HepG2 (cell line): ENCODE data around the gene ALOX15. TPM values are rescaled to one million over a fixed set of nuclear protein-coding genes. Genes with fewer than 3 reads are reported as not detected.

Experiments
- ATAC-seq: fragments of 200-7000 bp; cut with Tn5 transposase; 3 replicates; pipeline ENCODE4 v1.9.1; 2020; ENCODE audit warnings: mild to moderate bottlenecking, moderate library complexity
- BruUV-seq: library from RNA; stranded (reverse); fragments of 400-500 nt; replicated peaks from 2 replicates; lab custom pipeline; 2021; lab: Mats Ljungman, UMichigan
- CTCF ChIA-PET: fragments of 300-600 bp; formaldehyde crosslinking; extraction: SDS; loops from one replicate; lab custom pipeline; 2021; ENCODE audit warnings: low total read pairs, inconsistent platforms, low intra/inter-chr PET ratio; lab: Yijun Ruan, JAX
- POLR2A ChIA-PET: fragments of 350-600 bp; sonication (Branson Sonifier 250); formaldehyde crosslinking; loops from one replicate; lab custom pipeline; 2020; ENCODE audit warnings: antibody characterized with exemption, inconsistent platforms; lab: Yijun Ruan, JAX
- DNase-seq: peaks from one replicate; pipeline ENCODE4 v3.0.0-alpha.2; 2015; ENCODE audit warnings: low spot score
- FAIRE-seq: peaks from 3 replicates; lab custom pipeline; 2011; peaks lifted over from hg19 to GRCh38; lab: Jason Lieb, UNC
- H2AFZ ChIP-seq: one replicate; pipeline ENCODE4 v1.6.1; 2011; ENCODE audit warnings: low read length, inconsistent platforms
- H3K27ac ChIP-seq: fragments of 300-600 bp; 3 replicates; pipeline ENCODE4 v1.8.0; 2011; ENCODE audit warnings: mixed run types, mild to moderate bottlenecking, mixed read lengths, low read length, inconsistent platforms; ENCODE audit not compliant: insufficient read depth; ENCODE audit errors: extremely low read length
- H3K27me3 ChIP-seq, 2 experiments: fragments of 200-600 bp in 1 of 2; 2 replicates in 1 of 2; 3 replicates in 1 of 2; pipeline versions ENCODE4 v1.6.0 to v1.8.0; 2011; ENCODE audit warnings: low read length in 2 of 2, mild to moderate bottlenecking in 2 of 2, moderate library complexity in 2 of 2, inconsistent platforms in 1 of 2; ENCODE audit not compliant: insufficient read depth in 2 of 2, control insufficient read depth in 1 of 2
- H3K36me3 ChIP-seq, 2 experiments: fragments of 200-600 bp in 1 of 2; replicated peaks in 1 of 2; 2 replicates in 1 of 2; 3 replicates in 1 of 2; pipeline versions ENCODE4 v1.5.1 to v1.8.0; 2011; ENCODE audit warnings: low read length in 2 of 2, inconsistent platforms in 1 of 2; ENCODE audit not compliant: insufficient read depth in 2 of 2, control insufficient read depth in 1 of 2
- H3K4me1 ChIP-seq: 2 replicates; pipeline ENCODE4 v1.5.1; 2012; ENCODE audit warnings: low read length, inconsistent platforms; ENCODE audit not compliant: insufficient read depth
- H3K4me2 ChIP-seq: 2 replicates; pipeline ENCODE4 v1.6.0; 2011; ENCODE audit warnings: low read depth, low read length, inconsistent platforms
- H3K4me3 ChIP-seq, 3 experiments: fragments of 200-600 bp in 1 of 3; sonication (generic), shearing (Covaris generic) in 1 of 3; replicated peaks in 1 of 3; 2 replicates each; pipeline ENCODE4 v1.5.1; 2011 to 2016; ENCODE audit warnings: low read length in 3 of 3, inconsistent platforms in 2 of 3, low read depth in 2 of 3, mild to moderate bottlenecking in 2 of 3, control low read depth in 1 of 3, mixed read lengths in 1 of 3; ENCODE audit not compliant: insufficient read depth in 1 of 3
- H3K79me2 ChIP-seq: one replicate; pipeline ENCODE4 v1.6.1; 2011; ENCODE audit warnings: low read length, inconsistent platforms; ENCODE audit not compliant: insufficient read depth
- H3K9ac ChIP-seq: 2 replicates; pipeline ENCODE4 v1.6.0; 2011; ENCODE audit warnings: mild to moderate bottlenecking, low read depth, low read length, inconsistent platforms; ENCODE audit not compliant: insufficient read depth
- H3K9me3 ChIP-seq: 2 replicates; pipeline ENCODE4 v1.5.1; 2012; ENCODE audit warnings: mild to moderate bottlenecking, low read length
- H4K20me1 ChIP-seq: 2 replicates; pipeline ENCODE4 v1.6.0; 2011; ENCODE audit warnings: inconsistent platforms, mild to moderate bottlenecking, low read length, moderate library complexity; ENCODE audit not compliant: insufficient read depth
- KMT2A ChIP-seq: sonication (generic); formaldehyde crosslinking; IDR thresholded peaks from 2 replicates; pipeline ENCODE4 v1.4.0; 2020; ENCODE audit warnings: missing genetic modification reagents
- NFKBIZ ChIP-seq: IDR thresholded peaks from 2 replicates; pipeline ENCODE4 v1.6.1; 2018; ENCODE audit warnings: missing genetic modification reagents, missing compliant biosample characterization
- PPARG ChIP-seq: conservative IDR thresholded peaks from 2 replicates; pipeline ENCODE4 v1.6.1; 2016; ENCODE audit warnings: missing biosample characterization, missing genetic modification reagents
- RELA ChIP-seq: sonication (generic); formaldehyde crosslinking; IDR thresholded peaks from 2 replicates; pipeline ENCODE4 v1.4.0; 2020; ENCODE audit warnings: missing genetic modification reagents
- RFX1 ChIP-seq: fragments of 450-650 bp; IDR thresholded peaks from 2 replicates; pipeline ENCODE4 v1.6.1; 2017
- ZKSCAN5 ChIP-seq: sonication (generic); formaldehyde crosslinking; IDR thresholded peaks from 2 replicates; pipeline ENCODE4 v1.5.1; 2020; ENCODE audit warnings: mild to moderate bottlenecking, missing genetic modification reagents
- ZNF350 ChIP-seq: sonication (generic); formaldehyde crosslinking; IDR thresholded peaks from 2 replicates; pipeline ENCODE4 v1.4.0; 2020; ENCODE audit warnings: mild to moderate bottlenecking, low read depth, missing genetic modification reagents, borderline replicate concordance
- ZNF589 ChIP-seq: sonication (generic); formaldehyde crosslinking; conservative IDR thresholded peaks from 2 replicates; pipeline ENCODE4 v1.8.0; 2022; ENCODE audit warnings: mild to moderate bottlenecking, moderate library complexity, missing genetic modification reagents
- ZNF598 ChIP-seq: sonication (generic); formaldehyde crosslinking; IDR thresholded peaks from 2 replicates; pipeline ENCODE4 v1.5.1; 2020; ENCODE audit warnings: mild to moderate bottlenecking, missing genetic modification reagents, borderline replicate concordance
- ZNF777 ChIP-seq: sonication (generic); formaldehyde crosslinking; IDR thresholded peaks from 2 replicates; pipeline ENCODE4 v1.4.0; 2020; ENCODE audit warnings: missing genetic modification reagents
- ZNF782 ChIP-seq: sonication (generic); formaldehyde crosslinking; IDR thresholded peaks from 2 replicates; pipeline ENCODE4 v1.4.0; 2020; ENCODE audit warnings: missing genetic modification reagents, mild to moderate bottlenecking, borderline replicate concordance
- WGBS: methylation state at CpG from one replicate; pipeline ENCODE4 v1.1.6; 2017; ENCODE audit warnings: low lambda C conversion rate; 5-methylcytosine and 5-hydroxymethylcytosine counted together
- in situ Hi-C: cut with HindIII; loops from 2 replicates; pipeline ENCODE4 v1.10.0; 2017; ENCODE audit warnings: low pct_unique_long_range_greater_than_20kb; ENCODE audit not compliant: extremely low pct_ligation_motif_present
- intact Hi-C: fragments of 100-400 bp; cut with micrococcal nuclease; formaldehyde crosslinking; loops from one replicate; pipeline ENCODE4 v1.10.0; 2022; ENCODE audit not compliant: unreplicated experiment
- polyA plus RNA-seq, 8 experiments: library from polyadenylated mRNA; depleted of rRNA in 3 of 8; stranded (reverse) in 7 of 8; unstranded in 1 of 8; fragments of >200 nt; fragmentation: Illumina TruSeq in 4 of 8; extraction: Trizol in 4 of 8; gene quantifications; 2 replicates each; pipeline versions ENCODE4 v1.2.1 to v1.2.3, GENCODE V29; 2011 to 2016; ENCODE audit warnings: low read depth in 4 of 8, missing spikeins in 1 of 8, mixed read lengths in 1 of 8; ENCODE audit not compliant: insufficient read depth in 1 of 8
- total RNA-seq, 5 experiments: library from RNA; depleted of rRNA; stranded (reverse); fragments of >200 nt; fragmentation: Illumina TruSeq; extraction: Trizol; gene quantifications; 2 replicates each; pipeline ENCODE4 v1.2.3, GENCODE V29; 2016; ENCODE audit warnings: low read depth in 1 of 5
- TF ChIP-seq, protein P1 (sequence below): sonication (generic); formaldehyde crosslinking; IDR thresholded peaks from 2 replicates; pipeline ENCODE4 v1.4.0; 2020; ENCODE audit warnings: mild to moderate bottlenecking, missing genetic modification reagents
- TF ChIP-seq, protein P2 (sequence below): sonication (generic); formaldehyde crosslinking; IDR thresholded peaks from 2 replicates; pipeline ENCODE4 v1.4.0; 2020; ENCODE audit warnings: missing genetic modification reagents, borderline replicate concordance
- TF ChIP-seq, protein P3 (sequence below): IDR thresholded peaks from 2 replicates; pipeline ENCODE4 v1.6.1; 2016; ENCODE audit warnings: missing genetic modification reagents, missing compliant biosample characterization
- TF ChIP-seq, protein P4 (sequence below): IDR thresholded peaks from 2 replicates; pipeline ENCODE4 v1.6.1; 2016; ENCODE audit warnings: low read depth
- TF ChIP-seq, protein P5 (sequence below): sonication (generic); formaldehyde crosslinking; IDR thresholded peaks from 2 replicates; pipeline ENCODE4 v1.8.0; 2022; ENCODE audit warnings: mild to moderate bottlenecking, missing genetic modification reagents; ENCODE audit not compliant: insufficient replicate concordance

ALOX15 gene
- total and polyA plus RNA-seq, 2 of the 13 experiments (the other 11 are each of a cell fraction or from before 2014, with no cell fraction given): 0.04 TPM; not detected in 1

DNA sequence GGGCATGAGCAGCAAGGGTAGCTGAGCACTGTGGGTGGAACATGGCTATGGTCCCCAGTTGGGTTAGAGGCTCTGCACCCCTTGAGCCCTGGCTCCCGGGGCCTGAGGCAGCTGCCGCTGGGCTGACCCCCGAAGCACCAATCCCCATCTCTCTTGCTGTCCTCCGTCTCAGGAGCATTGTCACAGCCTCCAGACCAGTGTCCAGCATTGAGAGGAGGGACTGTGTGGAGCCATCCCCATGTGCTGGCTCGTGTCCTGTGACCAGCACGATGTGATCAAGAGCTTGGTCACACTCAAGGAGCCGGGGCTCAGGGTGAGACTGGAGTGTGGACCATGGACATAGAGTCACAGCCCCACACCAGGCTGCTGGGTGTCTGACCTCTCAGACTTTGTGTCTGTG is 54.3 kb downstream of the ALOX15 start:
- Histone ChIP-seq H3K4me3 (no peak overlapping the region), H3K27me3 (peaks cover 0 to 32% of the 10 kb centered on the region in 2 experiments; a peak in 4 of 5 replicates), H2AFZ (no peak overlapping the region), H3K27ac (no peak overlapping the region), H3K9ac (no peak overlapping the region), H3K36me3 (no peaks in the 10 kb centered on the region), H3K4me1 (peaks cover 36% of the 10 kb centered on the region), H3K9me3 (no peaks in the 10 kb centered on the region), H3K79me2 (no peaks in the 10 kb centered on the region), H3K4me2 (no peak overlapping the region), H4K20me1 (no peaks in the 10 kb centered on the region)
- ChIA-PET CTCF (no interaction called here), POLR2A (no interaction called here)
- in situ Hi-C loops: no loop called here
- intact Hi-C loops: no loop called here
- ATAC-seq (no peak), FAIRE-seq (no peak), DNase-seq (no peak)
- 67% methylated on average over 3 of the region's 7 CpGs for WGBS
- BruUV-seq: no TSS peak
- TF ChIP-seq ZNF777 (CRISPR knock-in tag) (no peak), RFX1 (no peak), ZKSCAN5 (CRISPR knock-in tag) (no peak), ZNF589 (CRISPR knock-in tag) (no peak), ZNF782 (no peak), ZNF350 (no peak), ZNF598 (no peak), KMT2A (CRISPR knock-in tag) (no peak), NFKBIZ (no peak), RELA (CRISPR knock-in tag) (no peak), PPARG (no peak)
- TF ChIP-seq, protein P1, sequence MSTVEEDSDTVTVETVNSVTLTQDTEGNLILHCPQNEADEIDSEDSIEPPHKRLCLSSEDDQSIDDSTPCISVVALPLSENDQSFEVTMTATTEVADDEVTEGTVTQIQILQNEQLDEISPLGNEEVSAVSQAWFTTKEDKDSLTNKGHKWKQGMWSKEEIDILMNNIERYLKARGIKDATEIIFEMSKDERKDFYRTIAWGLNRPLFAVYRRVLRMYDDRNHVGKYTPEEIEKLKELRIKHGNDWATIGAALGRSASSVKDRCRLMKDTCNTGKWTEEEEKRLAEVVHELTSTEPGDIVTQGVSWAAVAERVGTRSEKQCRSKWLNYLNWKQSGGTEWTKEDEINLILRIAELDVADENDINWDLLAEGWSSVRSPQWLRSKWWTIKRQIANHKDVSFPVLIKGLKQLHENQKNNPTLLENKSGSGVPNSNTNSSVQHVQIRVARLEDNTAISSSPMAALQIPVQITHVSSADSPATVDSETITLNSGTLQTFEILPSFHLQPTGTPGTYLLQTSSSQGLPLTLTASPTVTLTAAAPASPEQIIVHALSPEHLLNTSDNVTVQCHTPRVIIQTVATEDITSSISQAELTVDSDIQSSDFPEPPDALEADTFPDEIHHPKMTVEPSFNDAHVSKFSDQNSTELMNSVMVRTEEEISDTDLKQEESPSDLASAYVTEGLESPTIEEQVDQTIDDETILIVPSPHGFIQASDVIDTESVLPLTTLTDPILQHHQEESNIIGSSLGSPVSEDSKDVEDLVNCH (CRISPR knock-in tag): no peak
- TF ChIP-seq, protein P2, sequence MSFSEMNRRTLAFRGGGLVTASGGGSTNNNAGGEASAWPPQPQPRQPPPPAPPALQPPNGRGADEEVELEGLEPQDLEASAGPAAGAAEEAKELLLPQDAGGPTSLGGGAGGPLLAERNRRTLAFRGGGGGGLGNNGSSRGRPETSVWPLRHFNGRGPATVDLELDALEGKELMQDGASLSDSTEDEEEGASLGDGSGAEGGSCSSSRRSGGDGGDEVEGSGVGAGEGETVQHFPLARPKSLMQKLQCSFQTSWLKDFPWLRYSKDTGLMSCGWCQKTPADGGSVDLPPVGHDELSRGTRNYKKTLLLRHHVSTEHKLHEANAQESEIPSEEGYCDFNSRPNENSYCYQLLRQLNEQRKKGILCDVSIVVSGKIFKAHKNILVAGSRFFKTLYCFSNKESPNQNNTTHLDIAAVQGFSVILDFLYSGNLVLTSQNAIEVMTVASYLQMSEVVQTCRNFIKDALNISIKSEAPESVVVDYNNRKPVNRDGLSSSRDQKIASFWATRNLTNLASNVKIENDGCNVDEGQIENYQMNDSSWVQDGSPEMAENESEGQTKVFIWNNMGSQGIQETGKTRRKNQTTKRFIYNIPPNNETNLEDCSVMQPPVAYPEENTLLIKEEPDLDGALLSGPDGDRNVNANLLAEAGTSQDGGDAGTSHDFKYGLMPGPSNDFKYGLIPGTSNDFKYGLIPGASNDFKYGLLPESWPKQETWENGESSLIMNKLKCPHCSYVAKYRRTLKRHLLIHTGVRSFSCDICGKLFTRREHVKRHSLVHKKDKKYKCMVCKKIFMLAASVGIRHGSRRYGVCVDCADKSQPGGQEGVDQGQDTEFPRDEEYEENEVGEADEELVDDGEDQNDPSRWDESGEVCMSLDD (CRISPR knock-in tag): no peak
- TF ChIP-seq, protein P3, sequence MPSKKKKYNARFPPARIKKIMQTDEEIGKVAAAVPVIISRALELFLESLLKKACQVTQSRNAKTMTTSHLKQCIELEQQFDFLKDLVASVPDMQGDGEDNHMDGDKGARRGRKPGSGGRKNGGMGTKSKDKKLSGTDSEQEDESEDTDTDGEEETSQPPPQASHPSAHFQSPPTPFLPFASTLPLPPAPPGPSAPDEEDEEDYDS (CRISPR knock-in tag): no peak
- TF ChIP-seq, protein P4, sequence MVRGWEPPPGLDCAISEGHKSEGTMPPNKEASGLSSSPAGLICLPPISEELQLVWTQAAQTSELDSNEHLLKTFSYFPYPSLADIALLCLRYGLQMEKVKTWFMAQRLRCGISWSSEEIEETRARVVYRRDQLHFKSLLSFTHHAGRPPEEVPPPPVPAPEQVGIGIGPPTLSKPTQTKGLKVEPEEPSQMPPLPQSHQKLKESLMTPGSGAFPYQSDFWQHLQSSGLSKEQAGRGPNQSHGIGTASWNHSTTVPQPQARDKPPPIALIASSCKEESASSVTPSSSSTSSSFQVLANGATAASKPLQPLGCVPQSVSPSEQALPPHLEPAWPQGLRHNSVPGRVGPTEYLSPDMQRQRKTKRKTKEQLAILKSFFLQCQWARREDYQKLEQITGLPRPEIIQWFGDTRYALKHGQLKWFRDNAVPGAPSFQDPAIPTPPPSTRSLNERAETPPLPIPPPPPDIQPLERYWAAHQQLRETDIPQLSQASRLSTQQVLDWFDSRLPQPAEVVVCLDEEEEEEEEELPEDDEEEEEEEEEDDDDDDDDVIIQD (CRISPR knock-in tag): no peak
- TF ChIP-seq, protein P5, sequence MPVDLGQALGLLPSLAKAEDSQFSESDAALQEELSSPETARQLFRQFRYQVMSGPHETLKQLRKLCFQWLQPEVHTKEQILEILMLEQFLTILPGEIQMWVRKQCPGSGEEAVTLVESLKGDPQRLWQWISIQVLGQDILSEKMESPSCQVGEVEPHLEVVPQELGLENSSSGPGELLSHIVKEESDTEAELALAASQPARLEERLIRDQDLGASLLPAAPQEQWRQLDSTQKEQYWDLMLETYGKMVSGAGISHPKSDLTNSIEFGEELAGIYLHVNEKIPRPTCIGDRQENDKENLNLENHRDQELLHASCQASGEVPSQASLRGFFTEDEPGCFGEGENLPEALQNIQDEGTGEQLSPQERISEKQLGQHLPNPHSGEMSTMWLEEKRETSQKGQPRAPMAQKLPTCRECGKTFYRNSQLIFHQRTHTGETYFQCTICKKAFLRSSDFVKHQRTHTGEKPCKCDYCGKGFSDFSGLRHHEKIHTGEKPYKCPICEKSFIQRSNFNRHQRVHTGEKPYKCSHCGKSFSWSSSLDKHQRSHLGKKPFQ (CRISPR knock-in tag): no peak
